HG03159 (cell line): ENCODE measurements around the gene CCDC80.
"Not testable (repeated sequence)": the region's sequence is repeated elsewhere in the genome, so short reads cannot be mapped to it uniquely, and the experiment has no call there.

Experiments used
- ATAC-seq: cut with Tn5 transposase; IDR thresholded peaks from one replicate; pipeline ENCODE4 v1.9.1; 2021; ENCODE audit warnings: mild to moderate bottlenecking, moderate library complexity; ENCODE audit not compliant: unreplicated experiment

Gene CCDC80

GRCh38 chr3:112640930-112641801 lies at the start of gene CCDC80:
Gene CCDC80, minus strand, starts transcription at chr3:112641143. Its CDS starts 1,238 bp downstream, at chr3:112639905.
- no peak for ATAC-seq

- no peak for ATAC-seq
Measured at GRCh38 chr3:112689989-112690388, 49.0 kb upstream of the CCDC80 start.

- ATAC-seq: no peak
Measured at GRCh38 chr3:112689385-112689784, 48.4 kb upstream of the CCDC80 start.

GRCh38 chr3:112688819-112689218 lies 47.9 kb upstream of the CCDC80 start:
- no peak for ATAC-seq

- no peak for ATAC-seq
Measured at GRCh38 chr3:112688085-112688769, 47.3 kb upstream of the CCDC80 start.

GRCh38 chr3:112687616-112688015 lies 46.7 kb upstream of the CCDC80 start:
- no peak for ATAC-seq

- ATAC-seq: no peak
Measured at GRCh38 chr3:112687211-112687610, 46.3 kb upstream of the CCDC80 start.

GRCh38 chr3:112685956-112686799 lies 45.2 kb upstream of the CCDC80 start:
- ATAC-seq: no peak

GRCh38 chr3:112685420-112685819 lies 44.5 kb upstream of the CCDC80 start:
- no peak for ATAC-seq

- ATAC-seq: no peak
Measured at GRCh38 chr3:112682361-112682760, 41.4 kb upstream of the CCDC80 start.

- no peak for ATAC-seq
Measured at GRCh38 chr3:112681822-112682325, 40.9 kb upstream of the CCDC80 start.

- ATAC-seq: peak; percentile 99
Measured at GRCh38 chr3:112676659-112677234, 35.8 kb upstream of the CCDC80 start.

GRCh38 chr3:112675943-112676535 lies 35.1 kb upstream of the CCDC80 start:
- ATAC-seq: no peak

GRCh38 chr3:112675349-112675748 lies 34.4 kb upstream of the CCDC80 start:
- no peak for ATAC-seq

GRCh38 chr3:112672716-112673541 lies 32.0 kb upstream of the CCDC80 start:
- no peak for ATAC-seq

GRCh38 chr3:112671930-112672715 lies 31.2 kb upstream of the CCDC80 start:
- no peak for ATAC-seq

- ATAC-seq: no peak
Measured at GRCh38 chr3:112670824-112671223, 29.9 kb upstream of the CCDC80 start.

GRCh38 chr3:112667599-112667998 lies 26.7 kb upstream of the CCDC80 start:
- no peak for ATAC-seq

GRCh38 chr3:112665009-112665408 lies 24.1 kb upstream of the CCDC80 start:
- ATAC-seq: not testable (repeated sequence)
